Measurements from ENCODE around the gene TRAF7. TPM values are rescaled to one million over a fixed set of nuclear protein-coding genes. Genes with fewer than 3 reads are reported as not detected.

Gene TRAF7
- total and polyA plus RNA-seq, 2 of the 13 experiments (the other 11 are each of a cell fraction or from before 2014, with no cell fraction given): 47.9 to 65.6 TPM

DNA sequence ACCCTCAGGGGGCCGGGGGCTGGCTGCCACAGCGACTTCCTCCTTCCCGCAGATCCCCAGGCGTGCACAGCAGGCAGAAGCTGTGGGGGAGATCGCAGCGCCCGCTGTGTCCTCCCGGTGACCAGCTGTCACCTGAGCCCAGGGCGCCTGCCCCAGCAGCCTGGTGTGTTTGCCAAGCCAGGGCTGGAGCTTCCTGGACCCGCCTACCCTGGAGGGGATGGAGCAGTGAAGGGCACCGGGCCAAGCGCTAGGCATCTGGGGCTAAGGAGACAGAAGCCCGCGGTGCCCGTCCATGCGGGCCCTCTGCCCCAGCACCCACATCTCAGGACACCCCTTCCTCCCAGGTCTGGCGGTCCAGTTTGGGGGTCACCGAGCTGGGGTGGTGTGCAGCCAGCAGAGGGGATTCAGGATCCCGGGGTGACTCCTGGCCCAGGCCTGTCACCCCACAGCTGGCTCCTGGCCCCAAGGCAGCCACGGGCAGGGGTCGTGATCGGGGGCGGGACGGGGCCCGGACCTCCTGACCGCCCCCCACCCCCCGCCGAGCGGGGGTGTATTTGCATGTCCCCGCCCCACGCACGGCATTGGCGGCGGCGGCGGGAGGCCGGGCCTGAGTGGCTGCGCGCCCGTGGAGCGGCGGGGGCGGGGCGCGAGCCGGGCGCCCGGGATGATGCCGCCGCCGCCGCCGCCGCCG is 7.5 kb upstream of the TRAF7 start, which contains the start of gene RAB26:
RAB26 (plus strand) TSS at position 645 of the 691 bp plus-strand sequence. CDS start 159 bp downstream, outside the sequence.
- 3% methylated on average over 6 of the region's 55 CpGs for WGBS (ENCODE audit: low lambda C conversion rate)
- intact Hi-C loops (cut with micrococcal nuclease; ENCODE audit: unreplicated experiment): no loop called here
- CTCF ChIA-PET (ENCODE audit: low intra/inter-chr PET ratio, low total read pairs): no interaction called here
- TF ChIP-seq ZNF780A (CRISPR knock-in tag; IDR thresholded peaks at IDR 0.05) (no peak), ZNF501 (CRISPR knock-in tag; IDR thresholded peaks at IDR 0.05) (peak; percentile 67), TCF7 (IDR thresholded peaks at IDR 0.05; ENCODE audit: low read depth) (no peak), ZNF790 (CRISPR knock-in tag; IDR thresholded peaks at IDR 0.05; ENCODE audit: borderline replicate concordance) (no peak), ZFP62 (CRISPR knock-in tag; IDR thresholded peaks at IDR 0.05) (no peak), RFX1 (IDR thresholded peaks at IDR 0.05) (no peak), AKAP8 (CRISPR knock-in tag; IDR thresholded peaks at IDR 0.05) (no peak; the same call in 1 of the 2 replicates), NFYB (CRISPR knock-in tag; IDR thresholded peaks at IDR 0.05) (peak; percentile 40; the same call in 1 of the 2 replicates), DNMT1 (CRISPR knock-in tag; IDR thresholded peaks at IDR 0.05) (no peak), ZNF556 (CRISPR knock-in tag; IDR thresholded peaks at IDR 0.05; ENCODE audit: borderline replicate concordance) (no peak), ZNF160 (CRISPR knock-in tag; IDR thresholded peaks at IDR 0.05) (no peak), MEF2D (CRISPR knock-in tag; IDR thresholded peaks at IDR 0.05) (no peak)
- TF ChIP-seq, protein P1, sequence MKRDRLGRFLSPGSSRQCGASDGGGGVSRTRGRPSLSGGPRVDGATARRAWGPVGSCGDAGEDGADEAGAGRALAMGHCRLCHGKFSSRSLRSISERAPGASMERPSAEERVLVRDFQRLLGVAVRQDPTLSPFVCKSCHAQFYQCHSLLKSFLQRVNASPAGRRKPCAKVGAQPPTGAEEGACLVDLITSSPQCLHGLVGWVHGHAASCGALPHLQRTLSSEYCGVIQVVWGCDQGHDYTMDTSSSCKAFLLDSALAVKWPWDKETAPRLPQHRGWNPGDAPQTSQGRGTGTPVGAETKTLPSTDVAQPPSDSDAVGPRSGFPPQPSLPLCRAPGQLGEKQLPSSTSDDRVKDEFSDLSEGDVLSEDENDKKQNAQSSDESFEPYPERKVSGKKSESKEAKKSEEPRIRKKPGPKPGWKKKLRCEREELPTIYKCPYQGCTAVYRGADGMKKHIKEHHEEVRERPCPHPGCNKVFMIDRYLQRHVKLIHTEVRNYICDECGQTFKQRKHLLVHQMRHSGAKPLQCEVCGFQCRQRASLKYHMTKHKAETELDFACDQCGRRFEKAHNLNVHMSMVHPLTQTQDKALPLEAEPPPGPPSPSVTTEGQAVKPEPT (CRISPR knock-in tag; IDR thresholded peaks at IDR 0.05; ENCODE audit: low read depth): no peak
- TF ChIP-seq, protein P2, sequence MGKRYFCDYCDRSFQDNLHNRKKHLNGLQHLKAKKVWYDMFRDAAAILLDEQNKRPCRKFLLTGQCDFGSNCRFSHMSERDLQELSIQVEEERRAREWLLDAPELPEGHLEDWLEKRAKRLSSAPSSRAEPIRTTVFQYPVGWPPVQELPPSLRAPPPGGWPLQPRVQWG (CRISPR knock-in tag; IDR thresholded peaks at IDR 0.05; ENCODE audit: borderline replicate concordance, low read depth): no peak
- TF ChIP-seq, protein P3, sequence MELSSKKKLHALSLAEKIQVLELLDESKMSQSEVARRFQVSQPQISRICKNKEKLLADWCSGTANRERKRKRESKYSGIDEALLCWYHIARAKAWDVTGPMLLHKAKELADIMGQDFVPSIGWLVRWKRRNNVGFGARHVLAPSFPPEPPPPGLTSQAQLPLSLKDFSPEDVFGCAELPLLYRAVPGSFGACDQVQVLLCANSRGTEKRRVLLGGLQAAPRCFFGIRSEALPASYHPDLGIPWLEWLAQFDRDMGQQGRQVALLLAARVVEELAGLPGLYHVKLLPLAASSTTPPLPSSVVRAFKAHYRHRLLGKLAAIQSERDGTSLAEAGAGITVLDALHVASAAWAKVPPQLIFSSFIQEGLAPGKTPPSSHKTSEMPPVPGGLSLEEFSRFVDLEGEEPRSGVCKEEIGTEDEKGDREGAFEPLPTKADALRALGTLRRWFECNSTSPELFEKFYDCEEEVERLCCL (CRISPR knock-in tag; IDR thresholded peaks at IDR 0.05; ENCODE audit: borderline replicate concordance): no peak
- TF ChIP-seq, protein P4, sequence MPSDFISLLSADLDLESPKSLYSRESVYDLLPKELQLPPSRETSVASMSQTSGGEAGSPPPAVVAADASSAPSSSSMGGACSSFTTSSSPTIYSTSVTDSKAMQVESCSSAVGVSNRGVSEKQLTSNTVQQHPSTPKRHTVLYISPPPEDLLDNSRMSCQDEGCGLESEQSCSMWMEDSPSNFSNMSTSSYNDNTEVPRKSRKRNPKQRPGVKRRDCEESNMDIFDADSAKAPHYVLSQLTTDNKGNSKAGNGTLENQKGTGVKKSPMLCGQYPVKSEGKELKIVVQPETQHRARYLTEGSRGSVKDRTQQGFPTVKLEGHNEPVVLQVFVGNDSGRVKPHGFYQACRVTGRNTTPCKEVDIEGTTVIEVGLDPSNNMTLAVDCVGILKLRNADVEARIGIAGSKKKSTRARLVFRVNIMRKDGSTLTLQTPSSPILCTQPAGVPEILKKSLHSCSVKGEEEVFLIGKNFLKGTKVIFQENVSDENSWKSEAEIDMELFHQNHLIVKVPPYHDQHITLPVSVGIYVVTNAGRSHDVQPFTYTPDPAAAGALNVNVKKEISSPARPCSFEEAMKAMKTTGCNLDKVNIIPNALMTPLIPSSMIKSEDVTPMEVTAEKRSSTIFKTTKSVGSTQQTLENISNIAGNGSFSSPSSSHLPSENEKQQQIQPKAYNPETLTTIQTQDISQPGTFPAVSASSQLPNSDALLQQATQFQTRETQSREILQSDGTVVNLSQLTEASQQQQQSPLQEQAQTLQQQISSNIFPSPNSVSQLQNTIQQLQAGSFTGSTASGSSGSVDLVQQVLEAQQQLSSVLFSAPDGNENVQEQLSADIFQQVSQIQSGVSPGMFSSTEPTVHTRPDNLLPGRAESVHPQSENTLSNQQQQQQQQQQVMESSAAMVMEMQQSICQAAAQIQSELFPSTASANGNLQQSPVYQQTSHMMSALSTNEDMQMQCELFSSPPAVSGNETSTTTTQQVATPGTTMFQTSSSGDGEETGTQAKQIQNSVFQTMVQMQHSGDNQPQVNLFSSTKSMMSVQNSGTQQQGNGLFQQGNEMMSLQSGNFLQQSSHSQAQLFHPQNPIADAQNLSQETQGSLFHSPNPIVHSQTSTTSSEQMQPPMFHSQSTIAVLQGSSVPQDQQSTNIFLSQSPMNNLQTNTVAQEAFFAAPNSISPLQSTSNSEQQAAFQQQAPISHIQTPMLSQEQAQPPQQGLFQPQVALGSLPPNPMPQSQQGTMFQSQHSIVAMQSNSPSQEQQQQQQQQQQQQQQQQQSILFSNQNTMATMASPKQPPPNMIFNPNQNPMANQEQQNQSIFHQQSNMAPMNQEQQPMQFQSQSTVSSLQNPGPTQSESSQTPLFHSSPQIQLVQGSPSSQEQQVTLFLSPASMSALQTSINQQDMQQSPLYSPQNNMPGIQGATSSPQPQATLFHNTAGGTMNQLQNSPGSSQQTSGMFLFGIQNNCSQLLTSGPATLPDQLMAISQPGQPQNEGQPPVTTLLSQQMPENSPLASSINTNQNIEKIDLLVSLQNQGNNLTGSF (CRISPR knock-in tag; IDR thresholded peaks at IDR 0.05): no peak

More for the DNA sequence above, 7.5 kb upstream of the TRAF7 start, which contains the start of gene RAB26:
- peaks cover 72% of the 10 kb centered on the region for H3K4me1 ChIP-seq (ENCODE audit: insufficient read depth, low read length)
- peak; percentile 82 for DNase-seq (ENCODE audit: low spot score)
- H3K27me3 ChIP-seq (ENCODE audit: control insufficient read depth in 1 of 2, insufficient read depth in 2 of 2, low read length in 2 of 2): peaks cover 3 to 30% of the 10 kb centered on the region in 2 experiments; a peak in 4 of 5 replicates
- peak within 1 kb of the TSS; percentile 32 for H3K27ac ChIP-seq (ENCODE audit: extremely low read length, insufficient read depth, low read length)
- H3K4me2 ChIP-seq (ENCODE audit: low read depth, low read length): peak within 1 kb of the TSS; percentile 97
- peaks cover 49% of the 10 kb centered on the region for H4K20me1 ChIP-seq (ENCODE audit: insufficient read depth, low read length)
- H3K36me3 ChIP-seq (replicated peaks in 1 of 2; ENCODE audit: control insufficient read depth in 1 of 2, insufficient read depth in 2 of 2, low read length in 2 of 2): peaks cover 0 to 5% of the 10 kb centered on the region in 2 experiments; a peak in 2 of 5 replicates
- peak; percentile 59 for FAIRE-seq
- no TSS peak for BruUV-seq (replicated peaks)
- H3K9me3 ChIP-seq (ENCODE audit: low read length): no peaks in the 10 kb centered on the region
- peak within 1 kb of the TSS; percentile 47 to 98 (median 53) for H3K4me3 ChIP-seq (replicated peaks in 1 of 3; ENCODE audit: insufficient read depth in 1 of 3, low read depth in 2 of 3, low read length in 3 of 3)
- in situ Hi-C loops (cut with HindIII; ENCODE audit: extremely low pct_ligation_motif_present, low pct_unique_long_range_greater_than_20kb): loop anchor here (5.0 to 10.0 kb wide), 2 partner anchors 63 to 126 kb away; no protein-coding TSS in a partner anchor
- peak within 1 kb of the TSS; percentile 55 for H3K9ac ChIP-seq (ENCODE audit: insufficient read depth, low read depth, low read length)
- H2AFZ ChIP-seq (ENCODE audit: low read length): no peak within 1 kb of the TSS
- ATAC-seq: peak; percentile 63
- POLR2A ChIA-PET: interaction anchor here (0.8 to 3.2 kb wide), 12 partner anchors 8 to 207 kb away, joined by 3 to 10 read pairs (median 6); partner anchors contain the start of genes ECI1, GFER, NTHL1 and PKD1
- peaks cover 5% of the 10 kb centered on the region for H3K79me2 ChIP-seq (ENCODE audit: insufficient read depth, low read length)
